OCI-LY1 (cell line): ENCODE results near the gene CDKN2A.

Experiments used
- H2AFZ ChIP-seq: fragments of 200-600 bp; sonication (generic), shearing (Covaris generic); 2 replicates; pipeline ENCODE4 v1.6.0; 2014; ENCODE audit warnings: antibody characterized with exemption, mild to moderate bottlenecking, low read length
- H3F3A ChIP-seq: fragments of 200-600 bp; sonication (generic), shearing (Covaris generic); 2 replicates; pipeline ENCODE4 v1.6.0; 2014; ENCODE audit warnings: mild to moderate bottlenecking, antibody characterized with exemption, low read length, moderate library complexity; ENCODE audit not compliant: insufficient read depth
- H3K27ac ChIP-seq: fragments of 200-600 bp; sonication (generic); 2 replicates; pipeline ENCODE4 v1.5.1; 2014; ENCODE audit warnings: low read length, mixed run types, mild to moderate bottlenecking, low read depth; ENCODE audit not compliant: poor library complexity, severe bottlenecking
- H3K27me3 ChIP-seq: fragments of 200-600 bp; sonication (generic); 2 replicates; pipeline ENCODE4 v1.6.0; 2014; ENCODE audit warnings: antibody characterized with exemption, mild to moderate bottlenecking, low read length, moderate library complexity; ENCODE audit not compliant: insufficient read depth
- H3K36me3 ChIP-seq: fragments of 200-600 bp; sonication (generic); 2 replicates; pipeline ENCODE4 v1.6.1; 2014; ENCODE audit warnings: mild to moderate bottlenecking, antibody characterized with exemption, low read length, moderate library complexity, mixed read lengths; ENCODE audit not compliant: insufficient read depth
- H3K4me1 ChIP-seq: fragments of 200-600 bp; sonication (generic); 2 replicates; pipeline ENCODE4 v1.5.1; 2014; ENCODE audit warnings: mild to moderate bottlenecking, low read length, moderate library complexity; ENCODE audit not compliant: insufficient read depth, severe bottlenecking
- H3K4me2 ChIP-seq: fragments of 200-600 bp; sonication (generic), shearing (Covaris generic); 2 replicates; pipeline ENCODE4 v1.6.1; 2014; ENCODE audit warnings: low read length
- H3K4me3 ChIP-seq: fragments of 200-600 bp; sonication (generic); 2 replicates; pipeline ENCODE4 v1.5.1; 2014; ENCODE audit warnings: low read length, low read depth, mild to moderate bottlenecking, mixed read lengths; ENCODE audit not compliant: poor library complexity, severe bottlenecking
- H3K79me2 ChIP-seq: fragments of 200-600 bp; shearing (Covaris generic); 2 replicates; pipeline ENCODE4 v1.6.1; 2016; ENCODE audit warnings: mixed run types, low read length, mixed read lengths; ENCODE audit not compliant: insufficient read depth
- H3K9ac ChIP-seq: fragments of 200-600 bp; sonication (generic), shearing (Covaris generic); 2 replicates; pipeline ENCODE4 v1.6.1; 2014; ENCODE audit warnings: mild to moderate bottlenecking, low read length, mixed read lengths
- H3K9me2 ChIP-seq: fragments of 200-600 bp; sonication (generic), shearing (Covaris generic); 2 replicates; pipeline ENCODE4 v1.6.1; 2014; ENCODE audit warnings: low read depth, mild to moderate bottlenecking, low read length, mixed read lengths
- H3K9me3 ChIP-seq: fragments of 200-600 bp; shearing (Covaris generic); 2 replicates; pipeline ENCODE4 v1.6.1; 2014; ENCODE audit warnings: low read length, mixed read lengths
- H4K20me1 ChIP-seq: fragments of 200-600 bp; sonication (generic), shearing (Covaris generic); 2 replicates; pipeline ENCODE4 v1.6.0; 2016; ENCODE audit warnings: mild to moderate bottlenecking, low read length; ENCODE audit not compliant: insufficient read depth
- EZH2 ChIP-seq: fragments of 200-600 bp; sonication (generic), shearing (Covaris generic); IDR thresholded peaks from 2 replicates; pipeline ENCODE4 v1.8.0; 2017; ENCODE audit warnings: borderline replicate concordance, mixed run types, mild to moderate bottlenecking, antibody characterized with exemption, low read length, moderate library complexity, mixed read lengths
- TF ChIP-seq, protein P1 (sequence below): fragments of 200-600 bp; sonication (generic), shearing (Covaris generic); IDR thresholded peaks from 2 replicates; pipeline ENCODE4 v1.5.1; 2017; ENCODE audit warnings: mild to moderate bottlenecking, antibody characterized with exemption, low read length, moderate library complexity, mixed read lengths

CDKN2A gene

DNA sequence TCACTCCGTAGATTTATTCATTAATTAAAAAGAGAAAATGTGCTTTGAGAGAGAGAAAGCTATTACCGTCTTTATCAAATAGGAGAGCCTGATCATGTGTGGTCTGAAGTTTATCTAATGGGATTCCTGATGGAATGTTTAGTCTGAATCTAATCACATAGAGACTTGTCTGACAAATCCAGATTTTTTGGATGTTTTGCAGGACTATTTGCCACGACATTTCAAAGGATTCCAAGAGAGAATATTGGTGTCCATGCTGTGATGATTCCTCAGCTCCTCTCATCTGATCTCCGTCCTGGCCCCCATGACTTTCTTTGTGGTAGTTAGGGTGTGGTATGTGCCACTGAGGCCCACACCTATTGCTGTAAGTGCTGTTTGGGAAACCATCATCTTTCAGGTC is 35.0 kb upstream of the CDKN2A start:
- H3K9ac ChIP-seq, result no peak overlapping the region
- no peak overlapping the region for H3K27ac ChIP-seq
- no peak overlapping the region for H3K4me3 ChIP-seq
- H4K20me1 ChIP-seq, result no peaks in the 10 kb centered on the region
- no peaks in the 10 kb centered on the region for H3K9me3 ChIP-seq
- H3F3A ChIP-seq, result no peaks in the 10 kb centered on the region
- H3K4me1 ChIP-seq, result peaks cover 41% of the 10 kb centered on the region
- H3K79me2 ChIP-seq, result no peaks in the 10 kb centered on the region
- H3K9me2 ChIP-seq, result no peaks in the 10 kb centered on the region
- no peak overlapping the region for H2AFZ ChIP-seq
- no peaks in the 10 kb centered on the region for H3K27me3 ChIP-seq
- peaks cover 3% of the 10 kb centered on the region; the same call in 1 of the 2 replicates for H3K36me3 ChIP-seq
- H3K4me2 ChIP-seq, result no peak overlapping the region
- TF ChIP-seq, protein P1, sequence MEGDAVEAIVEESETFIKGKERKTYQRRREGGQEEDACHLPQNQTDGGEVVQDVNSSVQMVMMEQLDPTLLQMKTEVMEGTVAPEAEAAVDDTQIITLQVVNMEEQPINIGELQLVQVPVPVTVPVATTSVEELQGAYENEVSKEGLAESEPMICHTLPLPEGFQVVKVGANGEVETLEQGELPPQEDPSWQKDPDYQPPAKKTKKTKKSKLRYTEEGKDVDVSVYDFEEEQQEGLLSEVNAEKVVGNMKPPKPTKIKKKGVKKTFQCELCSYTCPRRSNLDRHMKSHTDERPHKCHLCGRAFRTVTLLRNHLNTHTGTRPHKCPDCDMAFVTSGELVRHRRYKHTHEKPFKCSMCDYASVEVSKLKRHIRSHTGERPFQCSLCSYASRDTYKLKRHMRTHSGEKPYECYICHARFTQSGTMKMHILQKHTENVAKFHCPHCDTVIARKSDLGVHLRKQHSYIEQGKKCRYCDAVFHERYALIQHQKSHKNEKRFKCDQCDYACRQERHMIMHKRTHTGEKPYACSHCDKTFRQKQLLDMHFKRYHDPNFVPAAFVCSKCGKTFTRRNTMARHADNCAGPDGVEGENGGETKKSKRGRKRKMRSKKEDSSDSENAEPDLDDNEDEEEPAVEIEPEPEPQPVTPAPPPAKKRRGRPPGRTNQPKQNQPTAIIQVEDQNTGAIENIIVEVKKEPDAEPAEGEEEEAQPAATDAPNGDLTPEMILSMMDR, result no peak

DNA sequence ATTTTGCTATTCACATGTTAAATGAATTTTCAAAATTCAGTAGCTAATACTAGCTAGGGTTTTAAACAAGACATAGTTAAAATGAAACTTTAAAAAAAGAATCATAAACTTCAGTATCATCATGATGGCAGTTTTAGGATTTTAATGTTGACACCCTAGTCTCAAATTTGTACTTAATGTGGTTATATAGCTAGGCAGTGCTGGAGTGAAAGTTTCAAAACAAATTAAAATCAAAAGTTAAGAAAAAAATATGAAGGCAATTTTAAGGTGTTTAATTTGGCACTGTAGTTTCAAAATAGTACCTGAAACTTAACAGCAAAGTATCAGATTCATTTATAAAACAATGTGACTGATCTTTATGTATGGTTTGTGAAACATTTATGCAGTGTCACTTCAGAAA is 34.2 kb upstream of the CDKN2A start:
- no peaks in the 10 kb centered on the region for H3K79me2 ChIP-seq
- H3K4me1 ChIP-seq, result peaks cover 41% of the 10 kb centered on the region
- H3K9me2 ChIP-seq, result no peaks in the 10 kb centered on the region
- H3K4me3 ChIP-seq, result no peak overlapping the region
- H3F3A ChIP-seq, result no peaks in the 10 kb centered on the region
- H3K27ac ChIP-seq, result no peak overlapping the region
- no peak overlapping the region for H2AFZ ChIP-seq
- no peaks in the 10 kb centered on the region for H3K27me3 ChIP-seq
- H3K9ac ChIP-seq, result no peak overlapping the region
- H3K4me2 ChIP-seq, result no peak overlapping the region
- H4K20me1 ChIP-seq, result no peaks in the 10 kb centered on the region
- peaks cover 3% of the 10 kb centered on the region; the same call in 1 of the 2 replicates for H3K36me3 ChIP-seq
- TF ChIP-seq EZH2, result no peak
- TF ChIP-seq, protein P1, result no peak
- H3K9me3 ChIP-seq, result no peaks in the 10 kb centered on the region

DNA sequence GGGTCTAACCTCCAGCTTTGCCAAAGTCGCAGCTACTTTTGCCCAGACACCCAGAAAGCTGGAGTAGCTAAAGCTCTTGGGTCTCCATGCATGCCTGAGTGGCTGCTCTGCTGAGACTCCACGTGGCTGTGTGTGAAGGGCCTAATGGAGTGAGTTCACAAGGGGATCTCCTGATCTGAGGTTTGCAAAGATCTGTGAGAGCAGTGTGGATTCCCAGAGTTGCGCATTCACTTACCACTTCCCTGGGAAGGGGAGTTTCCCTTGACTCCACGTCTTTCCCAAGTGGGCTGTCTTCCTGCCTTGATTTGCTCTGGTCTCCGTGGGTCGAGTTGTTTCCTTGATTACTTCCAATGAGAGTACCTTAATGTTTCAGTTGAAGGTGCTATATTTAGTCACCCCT is 32.5 kb upstream of the CDKN2A start:
- H3K27ac ChIP-seq, result no peak overlapping the region
- no peaks in the 10 kb centered on the region for H3K79me2 ChIP-seq
- no peaks in the 10 kb centered on the region for H3K9me3 ChIP-seq
- no peak overlapping the region for H3K4me3 ChIP-seq
- H4K20me1 ChIP-seq, result no peaks in the 10 kb centered on the region
- H3K27me3 ChIP-seq, result no peaks in the 10 kb centered on the region
- TF ChIP-seq, protein P1, result no peak
- no peaks in the 10 kb centered on the region for H3K9me2 ChIP-seq
- H3K9ac ChIP-seq, result no peak overlapping the region
- H3F3A ChIP-seq, result no peaks in the 10 kb centered on the region
- no peak overlapping the region for H3K4me2 ChIP-seq
- peaks cover 33% of the 10 kb centered on the region for H3K4me1 ChIP-seq
- no peaks in the 10 kb centered on the region for H3K36me3 ChIP-seq
- no peak overlapping the region for H2AFZ ChIP-seq
